Nephron (organoid): ENCODE results near the gene CTNNBL1.

ENCODE experiments used
- H3K27ac Mint-ChIP-seq, 3 experiments: 2 replicates each; pipeline ENCODE4 v1.8.0; 2020; ENCODE audit warnings: mixed read lengths in 3 of 3, mild to moderate bottlenecking in 2 of 3, moderate library complexity in 1 of 3
- H3K27me3 Mint-ChIP-seq: 2 replicates; pipeline ENCODE4 v1.8.0; 2021; ENCODE audit warnings: low read depth, mild to moderate bottlenecking, moderate library complexity, mixed read lengths
- H3K36me3 Mint-ChIP-seq: 2 replicates; pipeline ENCODE4 v1.8.0; 2020; ENCODE audit warnings: low read depth, mixed read lengths
- H3K4me1 Mint-ChIP-seq: 2 replicates; pipeline ENCODE4 v1.8.0; 2020; ENCODE audit warnings: mixed read lengths
- H3K4me3 Mint-ChIP-seq, 3 experiments: 2 replicates each; pipeline ENCODE4 v1.8.0; 2020; ENCODE audit warnings: mild to moderate bottlenecking in 3 of 3, mixed read lengths in 3 of 3, moderate library complexity in 2 of 3
- H3K9me3 Mint-ChIP-seq: 2 replicates; pipeline ENCODE4 v1.8.0; 2020; ENCODE audit warnings: mixed read lengths
- CTCF ChIP-seq, 3 experiments: fragments of 200-600 bp; sonication (generic); IDR thresholded peaks; one replicate each; pipeline ENCODE4 v1.5.0; 2021; ENCODE audit warnings: antibody characterized with exemption in 3 of 3; ENCODE audit not compliant: unreplicated experiment in 3 of 3

The CTNNBL1 gene

DNA sequence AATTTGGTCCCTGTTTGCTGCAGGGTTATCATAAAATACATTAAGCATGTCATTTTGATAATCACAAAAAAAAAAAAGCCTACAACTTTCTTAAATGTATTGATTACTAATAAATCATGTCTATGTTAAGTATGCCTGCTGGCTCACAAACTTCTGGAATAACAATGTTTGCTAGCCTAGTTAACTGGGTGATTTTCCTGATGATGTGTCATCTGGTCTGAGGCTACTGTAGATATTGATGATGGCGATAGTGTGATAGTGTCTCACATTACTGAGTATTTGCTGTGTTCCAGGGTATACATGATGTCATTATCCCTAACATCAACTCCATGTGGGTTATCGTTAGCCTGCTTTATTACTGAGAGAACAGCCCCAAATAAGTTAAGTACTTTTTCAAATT is 122.9 kb downstream of the CTNNBL1 start:
- Mint-ChIP-seq H3K27ac (no peak overlapping the region), H3K4me1 (peaks cover 10% of the 10 kb centered on the region), H3K36me3 (peaks cover 6% of the 10 kb centered on the region), H3K4me3 (no peak overlapping the region), H3K27me3 (no peaks in the 10 kb centered on the region), H3K9me3 (no peaks in the 10 kb centered on the region)
- TF ChIP-seq CTCF (IDR thresholded peaks at IDR 0.05; ENCODE audit: unreplicated experiment in 3 of 3) = no peak

GRCh38 chr20:37821696-37822095 is 127.9 kb downstream of the CTNNBL1 start:
- Mint-ChIP-seq H3K4me3 (no peak overlapping the region), H3K4me1 (peaks cover 39% of the 10 kb centered on the region), H3K27me3 (no peaks in the 10 kb centered on the region), H3K27ac (peak overlapping the region; percentile 83 to 88 (median 86)), H3K9me3 (no peaks in the 10 kb centered on the region), H3K36me3 (peaks cover 6% of the 10 kb centered on the region)
- TF ChIP-seq CTCF (IDR thresholded peaks at IDR 0.05; ENCODE audit: unreplicated experiment in 3 of 3) = no peak

- Mint-ChIP-seq H3K4me1 (peaks cover 39% of the 10 kb centered on the region), H3K9me3 (no peaks in the 10 kb centered on the region), H3K27ac (peak overlapping the region; percentile 83 to 88 (median 86)), H3K4me3 (peak overlapping the region in 1 of 3 experiments; percentile 34), H3K27me3 (no peaks in the 10 kb centered on the region), H3K36me3 (peaks cover 6% of the 10 kb centered on the region)
- no peak for TF ChIP-seq CTCF (IDR thresholded peaks at IDR 0.05; ENCODE audit: unreplicated experiment in 3 of 3)
Observed at GRCh38 chr20:37822141-37822601, 128.3 kb downstream of the CTNNBL1 start.

- H3K36me3 Mint-ChIP-seq = peaks cover 10% of the 10 kb centered on the region
- peak overlapping the region; percentile 83 to 88 (median 86) for H3K27ac Mint-ChIP-seq
- peaks cover 48% of the 10 kb centered on the region for H3K4me1 Mint-ChIP-seq
- no peaks in the 10 kb centered on the region for H3K9me3 Mint-ChIP-seq
- no peak for TF ChIP-seq CTCF (IDR thresholded peaks at IDR 0.05; ENCODE audit: unreplicated experiment in 3 of 3)
- no peaks in the 10 kb centered on the region for H3K27me3 Mint-ChIP-seq
- peak overlapping the region in 2 of 3 experiments; percentile 0 to 6 for H3K4me3 Mint-ChIP-seq
Observed at GRCh38 chr20:37823296-37823980, 129.6 kb downstream of the CTNNBL1 start.

DNA sequence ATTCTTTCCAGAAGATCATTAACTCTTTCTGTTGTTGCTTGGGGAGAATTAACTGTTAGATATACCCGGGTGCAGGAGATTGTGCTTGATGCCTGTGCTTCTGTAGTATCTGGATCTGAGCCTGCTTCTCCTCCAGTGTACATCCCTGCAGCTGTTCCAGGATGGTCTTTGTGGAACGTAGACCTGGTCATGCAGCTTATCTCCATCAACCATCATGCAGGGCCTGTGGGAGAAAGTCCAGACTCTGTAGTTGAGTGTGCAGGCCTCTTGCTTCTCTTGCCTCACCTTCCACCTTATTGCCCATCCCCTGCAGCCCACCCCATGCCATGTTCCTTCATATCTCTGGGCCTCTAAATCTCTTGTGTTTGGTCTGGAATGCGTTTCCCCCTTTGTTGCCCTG is 133.8 kb downstream of the CTNNBL1 start:
- peaks cover 51% of the 10 kb centered on the region for H3K4me1 Mint-ChIP-seq

More for the DNA sequence above, 133.8 kb downstream of the CTNNBL1 start:
- Mint-ChIP-seq H3K27me3 (no peaks in the 10 kb centered on the region), H3K27ac (no peak overlapping the region), H3K36me3 (peaks cover 5% of the 10 kb centered on the region), H3K9me3 (no peaks in the 10 kb centered on the region), H3K4me3 (no peak overlapping the region)
- TF ChIP-seq CTCF (IDR thresholded peaks at IDR 0.05; ENCODE audit: unreplicated experiment in 3 of 3) = no peak
